Activated CD8-positive, alpha-beta T cell treated with anti-CD3 and anti-CD28 coated beads for 36 hours (primary cell): Measurements from ENCODE around the gene SLC9A6. TPM values are rescaled to one million over a fixed set of nuclear protein-coding genes. Genes with fewer than 3 reads are reported as not detected.

Source experiments
- ATAC-seq: fragments of 200-7000 bp; cut with Tn5 transposase; one replicate; pipeline ENCODE4 v1.10.0; 2021; ENCODE audit warnings: mild to moderate bottlenecking, moderate library complexity
- CTCF ChIA-PET: fragments of 350-600 bp; sonication (Branson Sonifier 250); formaldehyde crosslinking; loops from one replicate; lab custom pipeline; 2021; ENCODE audit warnings: antibody characterized with exemption; lab: Charles Lee
- POLR2A ChIA-PET: fragments of 350-600 bp; sonication (Branson Sonifier 250); formaldehyde crosslinking; loops from one replicate; lab custom pipeline; 2021; ENCODE audit warnings: antibody characterized with exemption; lab: Charles Lee
- DNase-seq: peaks from one replicate; pipeline ENCODE4 v3.0.0-alpha.2; 2020
- H3K27ac Mint-ChIP-seq: one replicate; pipeline ENCODE4 v1.8.0; 2021; ENCODE audit warnings: mild to moderate bottlenecking, mixed read lengths
- H3K27me3 Mint-ChIP-seq: one replicate; pipeline ENCODE4 v1.8.0; 2021; ENCODE audit warnings: mixed read lengths
- H3K36me3 Mint-ChIP-seq: one replicate; pipeline ENCODE4 v1.8.0; 2021; ENCODE audit warnings: low read depth, mixed read lengths
- H3K4me1 Mint-ChIP-seq: one replicate; pipeline ENCODE4 v1.8.0; 2021; ENCODE audit warnings: low read depth, mixed read lengths
- H3K4me3 Mint-ChIP-seq: one replicate; pipeline ENCODE4 v1.8.0; 2021; ENCODE audit warnings: mild to moderate bottlenecking, moderate library complexity, mixed read lengths
- H3K9me3 Mint-ChIP-seq: one replicate; pipeline ENCODE4 v1.8.0; 2021; ENCODE audit warnings: mixed read lengths
- CTCF ChIP-seq: fragments of 200-600 bp; IDR thresholded peaks from one replicate; pipeline ENCODE4 v1.8.0; 2022; ENCODE audit warnings: antibody characterized with exemption, mild to moderate bottlenecking
- intact Hi-C: fragments of 100-400 bp; cut with micrococcal nuclease; formaldehyde crosslinking; loops from one replicate; pipeline ENCODE4 v1.10.0; 2022
- total RNA-seq, 2 experiments: library from RNA; stranded (reverse); gene quantifications; one replicate each; pipeline ENCODE4 v1.2.3, GENCODE V29; 2021

SLC9A6 gene
- total RNA-seq, 2 experiments from 2014 or later: 8.7 to 11.3 TPM

DNA sequence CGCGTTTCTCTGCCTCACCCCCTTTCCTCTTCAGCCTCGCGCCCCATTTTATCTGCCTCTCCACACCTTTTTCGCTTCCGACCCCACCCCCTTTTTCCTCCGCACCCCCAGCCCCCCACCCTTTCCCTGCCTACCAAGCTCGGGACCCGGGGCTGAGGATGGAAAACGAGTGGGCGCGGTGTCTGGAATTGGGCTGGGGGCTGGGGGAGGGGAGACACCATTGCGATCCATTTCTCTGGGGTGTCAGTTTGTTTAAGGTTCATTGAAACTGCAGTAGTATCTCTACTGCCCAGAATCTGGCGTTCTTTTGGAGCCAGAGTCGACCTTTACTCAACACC lies 707 bp downstream of the SLC9A6 start:
- peak overlapping the region; percentile 76 for H3K27ac Mint-ChIP-seq
- H3K4me3 Mint-ChIP-seq: peak overlapping the region; percentile 88
- peaks cover 54% of the 10 kb centered on the region for H3K4me1 Mint-ChIP-seq
- ChIA-PET POLR2A (interaction anchor here (3.1 kb wide), 1 partner anchor 11 kb away, joined by 14 read pairs; the partner anchor contains the start of gene MMGT1), CTCF (no interaction called here)
- H3K9me3 Mint-ChIP-seq: no peaks in the 10 kb centered on the region
- H3K27me3 Mint-ChIP-seq: no peaks in the 10 kb centered on the region
- intact Hi-C loops: no loop called here
- DNase-seq (no peak), ATAC-seq (no peak)
- H3K36me3 Mint-ChIP-seq: peaks cover 2% of the 10 kb centered on the region
- no peak for TF ChIP-seq CTCF

- POLR2A ChIA-PET: interaction anchor here (0.9 kb wide), 1 partner anchor 14 kb away, joined by 3 read pairs; the partner anchor contains the start of gene MMGT1
- H3K4me3 Mint-ChIP-seq: no peak overlapping the region
These were observed 3.0 kb downstream of the SLC9A6 start for GRCh38 chrX:135988245-135988644.

GRCh38 chrX:136015016-136015415 lies 29.8 kb downstream of the SLC9A6 start:
- intact Hi-C loops: no loop called here
- CTCF ChIA-PET: interaction anchor here (3.4 kb wide), 1 partner anchor 13 kb away, joined by 12 read pairs; no protein-coding TSS in a partner anchor

More at GRCh38 chrX:135988245-135988644, 3.0 kb downstream of the SLC9A6 start:
- intact Hi-C loops: no loop called here
- no peaks in the 10 kb centered on the region for H3K9me3 Mint-ChIP-seq
- TF ChIP-seq CTCF: no peak
- H3K27me3 Mint-ChIP-seq: no peaks in the 10 kb centered on the region
- peaks cover 48% of the 10 kb centered on the region for H3K4me1 Mint-ChIP-seq
- H3K36me3 Mint-ChIP-seq: peaks cover 2% of the 10 kb centered on the region
- CTCF ChIA-PET: interaction anchor here (1.7 kb wide), 1 partner anchor 12 kb away, joined by 5 read pairs; no protein-coding TSS in a partner anchor
- ATAC-seq: no peak
- no peak for DNase-seq
- no peak overlapping the region for H3K27ac Mint-ChIP-seq

GRCh38 chrX:136016881-136017280 lies 31.6 kb downstream of the SLC9A6 start:
- Mint-ChIP-seq H3K36me3 (peaks cover 12% of the 10 kb centered on the region), H3K4me3 (no peak overlapping the region), H3K9me3 (no peaks in the 10 kb centered on the region), H3K4me1 (peaks cover 9% of the 10 kb centered on the region), H3K27me3 (no peaks in the 10 kb centered on the region), H3K27ac (no peak overlapping the region)
- no peak for DNase-seq
- ChIA-PET POLR2A (no interaction called here), CTCF (interaction anchor here (3.4 kb wide), 1 partner anchor 11 kb away, joined by 12 read pairs; no protein-coding TSS in a partner anchor)
- ATAC-seq: no peak
- intact Hi-C loops: no loop called here
- no peak for TF ChIP-seq CTCF

More at GRCh38 chrX:136015016-136015415, 29.8 kb downstream of the SLC9A6 start:
- DNase-seq: no peak
- POLR2A ChIA-PET: no interaction called here
- no peak for TF ChIP-seq CTCF
- Mint-ChIP-seq H3K4me3 (no peak overlapping the region), H3K36me3 (peaks cover 14% of the 10 kb centered on the region), H3K27me3 (no peaks in the 10 kb centered on the region), H3K4me1 (no peaks in the 10 kb centered on the region), H3K27ac (no peak overlapping the region), H3K9me3 (no peaks in the 10 kb centered on the region)
- ATAC-seq: no peak

DNA sequence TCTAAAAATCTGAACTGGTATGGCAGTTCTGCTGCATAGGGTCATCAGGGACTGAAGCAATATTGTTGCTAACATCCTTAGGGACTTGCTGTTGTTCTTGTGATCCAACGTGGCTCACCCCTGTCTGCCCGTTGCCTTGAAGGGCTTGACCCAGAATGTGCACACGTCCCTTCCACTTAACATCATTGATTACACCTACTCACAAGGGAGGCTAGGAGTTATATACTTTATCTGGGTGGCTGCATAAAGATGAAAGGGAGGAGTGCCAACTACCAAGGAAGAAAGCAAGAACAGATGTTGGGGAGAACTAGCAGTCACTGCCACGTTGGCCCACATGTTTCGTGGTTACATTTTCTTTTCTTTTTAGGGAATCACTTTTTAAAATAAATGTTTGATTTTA lies 34.0 kb downstream of the SLC9A6 start:
- DNase-seq (no peak), ATAC-seq (no peak)
- Mint-ChIP-seq H3K36me3 (peaks cover 10% of the 10 kb centered on the region), H3K4me1 (peaks cover 9% of the 10 kb centered on the region), H3K9me3 (no peaks in the 10 kb centered on the region), H3K4me3 (no peak overlapping the region), H3K27me3 (no peaks in the 10 kb centered on the region), H3K27ac (no peak overlapping the region)
- no peak for TF ChIP-seq CTCF
- intact Hi-C loops: no loop called here
- ChIA-PET POLR2A (no interaction called here), CTCF (interaction anchor here (1.1 kb wide), 1 partner anchor 9 kb away, joined by 3 read pairs; no protein-coding TSS in a partner anchor)
